Mesenchymal stem cell (in vitro differentiated cells and primary cell): Measurements from ENCODE around the gene RAB22A.

Experiments used
- DNase-seq: peaks from one replicate; pipeline ENCODE4 v3.0.0-alpha.2; 2013
- H2AFZ ChIP-seq: one replicate; pipeline ENCODE4 v1.6.1; 2013; ENCODE audit warnings: low read depth, mild to moderate bottlenecking, control low read depth, inconsistent platforms, low read length, moderate library complexity
- H2AK5ac ChIP-seq: 2 replicates; pipeline ENCODE4 v1.6.1; 2013; ENCODE audit warnings: low read length, moderate library complexity, mild to moderate bottlenecking, inconsistent platforms; ENCODE audit not compliant: severe bottlenecking
- H2BK120ac ChIP-seq: one replicate; pipeline ENCODE4 v1.6.1; 2013; ENCODE audit warnings: low read depth, mild to moderate bottlenecking, inconsistent platforms, low read length, moderate library complexity
- H2BK12ac ChIP-seq, 2 experiments: one replicate each; pipeline ENCODE4 v1.6.1; 2013; ENCODE audit warnings: inconsistent platforms in 2 of 2, low read length in 2 of 2, mild to moderate bottlenecking in 2 of 2, moderate library complexity in 2 of 2, control low read depth in 1 of 2
- H2BK15ac ChIP-seq: one replicate; pipeline ENCODE4 v1.6.1; 2013; ENCODE audit warnings: mild to moderate bottlenecking, low read depth, inconsistent platforms; ENCODE audit not compliant: poor library complexity, severe bottlenecking
- H2BK5ac ChIP-seq: 2 replicates; pipeline ENCODE4 v1.6.1; 2013; ENCODE audit warnings: low read depth, mild to moderate bottlenecking, low read length, control low read depth, inconsistent platforms; ENCODE audit not compliant: poor library complexity, severe bottlenecking
- H3K14ac ChIP-seq, 2 experiments: one replicate each; pipeline ENCODE4 v1.6.1; 2013; ENCODE audit warnings: inconsistent platforms in 2 of 2, low read length in 2 of 2, control low read depth in 1 of 2, mild to moderate bottlenecking in 1 of 2, moderate library complexity in 1 of 2
- H3K18ac ChIP-seq, 2 experiments: one replicate each; pipeline ENCODE4 v1.6.1; 2013; ENCODE audit warnings: inconsistent platforms in 2 of 2, low read length in 2 of 2, control low read depth in 1 of 2, low read depth in 1 of 2, mild to moderate bottlenecking in 1 of 2
- H3K23ac ChIP-seq, 2 experiments: one replicate each; pipeline ENCODE4 v1.6.1; 2013; ENCODE audit warnings: inconsistent platforms in 2 of 2, low read length in 2 of 2, mild to moderate bottlenecking in 2 of 2, moderate library complexity in 2 of 2, control low read depth in 1 of 2
- H3K27ac ChIP-seq: 2 replicates; pipeline ENCODE4 v1.5.1; 2013; ENCODE audit warnings: mild to moderate bottlenecking, moderate library complexity, low read length, control low read depth, inconsistent platforms; ENCODE audit not compliant: poor library complexity, severe bottlenecking
- H3K27me3 ChIP-seq, 2 experiments: 2 replicates each; pipeline versions ENCODE4 v1.6.1 to v1.7.0; 2013; ENCODE audit warnings: low read length in 2 of 2, mild to moderate bottlenecking in 2 of 2, moderate library complexity in 2 of 2, control low read depth in 1 of 2, inconsistent platforms in 1 of 2; ENCODE audit not compliant: control insufficient read depth in 1 of 2, insufficient read depth in 1 of 2
- H3K36me3 ChIP-seq, 2 experiments: 2 replicates each; pipeline versions ENCODE4 v1.6.1 to v1.7.0; 2013; ENCODE audit warnings: low read length in 2 of 2, control low read depth in 1 of 2, inconsistent platforms in 1 of 2, low read depth in 1 of 2, mild to moderate bottlenecking in 1 of 2; ENCODE audit not compliant: insufficient read depth in 2 of 2, control insufficient read depth in 1 of 2
- H3K4ac ChIP-seq, 2 experiments: one replicate each; pipeline ENCODE4 v1.6.1; 2013; ENCODE audit warnings: inconsistent platforms in 2 of 2, low read length in 2 of 2, mild to moderate bottlenecking in 2 of 2, moderate library complexity in 2 of 2, control low read depth in 1 of 2, low read depth in 1 of 2
- H3K4me1 ChIP-seq: 2 replicates; pipeline ENCODE4 v1.6.1; 2013; ENCODE audit warnings: low read depth, low read length, control low read depth; ENCODE audit not compliant: control insufficient read depth, insufficient read depth
- H3K4me2 ChIP-seq: 2 replicates; pipeline ENCODE4 v1.6.1; 2013; ENCODE audit warnings: low read length, mild to moderate bottlenecking, inconsistent platforms; ENCODE audit not compliant: poor library complexity, severe bottlenecking
- H3K4me3 ChIP-seq, 2 experiments: 2 replicates each; pipeline versions ENCODE4 v1.5.1 to v1.7.0; 2013; ENCODE audit warnings: low read length in 2 of 2, mild to moderate bottlenecking in 2 of 2, control low read depth in 1 of 2, low read depth in 1 of 2; ENCODE audit not compliant: insufficient read depth in 1 of 2
- H3K79me1 ChIP-seq: replicated peaks from 2 replicates; pipeline ENCODE4 v1.6.1; 2013; ENCODE audit warnings: mild to moderate bottlenecking, control low read depth, low read length, inconsistent platforms; ENCODE audit not compliant: poor library complexity, severe bottlenecking
- H3K9ac ChIP-seq: 2 replicates; pipeline ENCODE4 v1.7.0; 2013; ENCODE audit warnings: mild to moderate bottlenecking, low read length, moderate library complexity
- H3K9me3 ChIP-seq: 2 replicates; pipeline ENCODE4 v1.7.0; 2013; ENCODE audit warnings: mild to moderate bottlenecking, low read length; ENCODE audit not compliant: control insufficient read depth
- H4K8ac ChIP-seq: one replicate; pipeline ENCODE4 v1.6.1; 2013; ENCODE audit warnings: inconsistent platforms, mild to moderate bottlenecking, low read length, moderate library complexity
- H4K91ac ChIP-seq: one replicate; pipeline ENCODE4 v1.6.1; 2013; ENCODE audit warnings: mild to moderate bottlenecking, low read length, inconsistent platforms
- WGBS: methylation state at CpG from one replicate; pipeline ENCODE4 v1.1.7; 2013; ENCODE audit warnings: mixed read lengths; 5-methylcytosine and 5-hydroxymethylcytosine counted together

Gene RAB22A

GRCh38 chr20:58313396-58313795 is 3.9 kb downstream of the RAB22A start:
- H2AK5ac ChIP-seq, result no peak overlapping the region
- 96% methylated on average over 3 of the region's 4 CpGs for WGBS
- H3K9ac ChIP-seq, result no peak overlapping the region
- H4K8ac ChIP-seq, result no peak overlapping the region
- H3K27me3 ChIP-seq, result no peaks in the 10 kb centered on the region
- H3K23ac ChIP-seq, result no peak overlapping the region
- H2AFZ ChIP-seq, result no peak overlapping the region
- no peak overlapping the region for H2BK15ac ChIP-seq
- H2BK120ac ChIP-seq, result no peak overlapping the region
- no peaks in the 10 kb centered on the region for H3K9me3 ChIP-seq
- H3K18ac ChIP-seq, result no peak overlapping the region
- no peak for DNase-seq
- H3K4me3 ChIP-seq, result no peak overlapping the region
- H2BK5ac ChIP-seq, result no peak overlapping the region
- H3K14ac ChIP-seq, result no peak overlapping the region
- no peak overlapping the region for H2BK12ac ChIP-seq
- no peak overlapping the region for H3K4me2 ChIP-seq
- H3K27ac ChIP-seq, result no peak overlapping the region
- no peak overlapping the region for H3K4ac ChIP-seq
- H4K91ac ChIP-seq, result no peak overlapping the region
- peaks cover 6% of the 10 kb centered on the region for H3K4me1 ChIP-seq
- H3K79me1 ChIP-seq, result peaks cover 50% of the 10 kb centered on the region
- peaks cover 51 to 64% of the 10 kb centered on the region in 2 experiments for H3K36me3 ChIP-seq

GRCh38 chr20:58321205-58321604 is 11.7 kb downstream of the RAB22A start:
- H3K27me3 ChIP-seq, result no peaks in the 10 kb centered on the region
- H2AK5ac ChIP-seq, result no peak overlapping the region
- no peak overlapping the region for H2BK5ac ChIP-seq
- DNase-seq, result no peak
- no peaks in the 10 kb centered on the region for H3K4me1 ChIP-seq
- no peak overlapping the region for H3K9ac ChIP-seq
- H3K27ac ChIP-seq, result no peak overlapping the region
- no peak overlapping the region for H2BK15ac ChIP-seq
- no peak overlapping the region for H2BK120ac ChIP-seq
- H3K18ac ChIP-seq, result no peak overlapping the region
- H2AFZ ChIP-seq, result no peak overlapping the region
- no peak overlapping the region for H3K4ac ChIP-seq
- H3K79me1 ChIP-seq, result peaks cover 10% of the 10 kb centered on the region
- 80% methylated on average over 1 of the region's 4 CpGs for WGBS
- H3K4me2 ChIP-seq, result no peak overlapping the region
- no peak overlapping the region for H4K91ac ChIP-seq
- H3K14ac ChIP-seq, result no peak overlapping the region
- no peak overlapping the region for H4K8ac ChIP-seq
- H3K23ac ChIP-seq, result no peak overlapping the region
- H3K9me3 ChIP-seq, result no peaks in the 10 kb centered on the region
- no peak overlapping the region for H3K4me3 ChIP-seq
- peaks cover 15 to 35% of the 10 kb centered on the region in 2 experiments for H3K36me3 ChIP-seq
- H2BK12ac ChIP-seq, result no peak overlapping the region

GRCh38 chr20:58322083-58322482 is 12.6 kb downstream of the RAB22A start:
- no peak overlapping the region for H3K14ac ChIP-seq
- no peak overlapping the region for H4K8ac ChIP-seq
- no peak overlapping the region for H3K4me2 ChIP-seq
- no peak overlapping the region for H2BK5ac ChIP-seq
- no peak for DNase-seq
- H2AK5ac ChIP-seq, result no peak overlapping the region
- no peaks in the 10 kb centered on the region for H3K9me3 ChIP-seq
- H3K27ac ChIP-seq, result no peak overlapping the region
- no peak overlapping the region for H4K91ac ChIP-seq
- H3K4me1 ChIP-seq, result no peaks in the 10 kb centered on the region
- H3K4ac ChIP-seq, result no peak overlapping the region
- H3K36me3 ChIP-seq, result peaks cover 8 to 26% of the 10 kb centered on the region in 2 experiments
- no peak overlapping the region for H2BK12ac ChIP-seq
- no peak overlapping the region for H3K9ac ChIP-seq
- H3K27me3 ChIP-seq, result no peaks in the 10 kb centered on the region
- no peak overlapping the region for H2BK15ac ChIP-seq
- H3K18ac ChIP-seq, result no peak overlapping the region
- 93% methylated on average over 3 of the region's 5 CpGs for WGBS
- no peak overlapping the region for H3K23ac ChIP-seq
- H2BK120ac ChIP-seq, result no peak overlapping the region
- H2AFZ ChIP-seq, result no peak overlapping the region
- H3K4me3 ChIP-seq, result no peak overlapping the region
- H3K79me1 ChIP-seq, result peaks cover 4% of the 10 kb centered on the region

GRCh38 chr20:58325912-58326311 is 16.4 kb downstream of the RAB22A start:
- no peak overlapping the region for H2AK5ac ChIP-seq
- H3K36me3 ChIP-seq, result peaks cover 3 to 5% of the 10 kb centered on the region in 2 experiments
- H3K14ac ChIP-seq, result no peak overlapping the region
- no peak overlapping the region for H3K4ac ChIP-seq
- WGBS, result 100% methylated on average over 1 of the region's 2 CpGs
- H3K27me3 ChIP-seq, result no peaks in the 10 kb centered on the region
- no peak overlapping the region for H3K4me2 ChIP-seq
- H2BK120ac ChIP-seq, result no peak overlapping the region
- no peak overlapping the region for H4K8ac ChIP-seq
- no peak overlapping the region for H4K91ac ChIP-seq
- H3K9me3 ChIP-seq, result no peaks in the 10 kb centered on the region
- H3K9ac ChIP-seq, result no peak overlapping the region
- H2BK15ac ChIP-seq, result no peak overlapping the region
- no peak for DNase-seq
- H3K4me1 ChIP-seq, result no peaks in the 10 kb centered on the region
- H3K4me3 ChIP-seq, result no peak overlapping the region
- H3K79me1 ChIP-seq, result peaks cover 8% of the 10 kb centered on the region
- H2AFZ ChIP-seq, result no peak overlapping the region
- H2BK12ac ChIP-seq, result no peak overlapping the region
- no peak overlapping the region for H2BK5ac ChIP-seq
- no peak overlapping the region for H3K18ac ChIP-seq
- H3K27ac ChIP-seq, result no peak overlapping the region
- H3K23ac ChIP-seq, result no peak overlapping the region
